SK-N-SH (cell line): ENCODE data around the gene CAPN7. TPM values are rescaled to one million over a fixed set of nuclear protein-coding genes. Genes with fewer than 3 reads are reported as not detected.

ENCODE experiments used
- CTCF ChIA-PET: fragments of 300-600, 350-600 bp; formaldehyde crosslinking; extraction: SDS; loops from one replicate; lab custom pipeline; 2021; lab: Yijun Ruan, JAX
- POLR2A ChIA-PET: fragments of 350-600 bp; sonication (Branson Sonifier 250); formaldehyde crosslinking; extraction: SDS; loops from one replicate; lab custom pipeline; 2020; ENCODE audit warnings: antibody characterized with exemption, inconsistent platforms; lab: Yijun Ruan, JAX
- DNase-seq: peaks from one replicate; pipeline ENCODE4 v3.0.0; 2012
- H2AFZ ChIP-seq: fragments of 200-600 bp; sonication (generic); 2 replicates; pipeline ENCODE4 v1.8.1; 2016; ENCODE audit warnings: antibody characterized with exemption, mild to moderate bottlenecking, low read depth
- H3F3A ChIP-seq: fragments of 200-600 bp; sonication (generic); replicated peaks from 2 replicates; pipeline ENCODE3; 2016; ENCODE audit warnings: antibody characterized with exemption, mild to moderate bottlenecking; ENCODE audit not compliant: insufficient read depth
- H3K27ac ChIP-seq, 2 experiments: fragments of 200-500 bp in 1 of 2; fragments of 200-600 bp in 1 of 2; sonication (Bioruptor generic) in 1 of 2; sonication (generic), shearing (Covaris generic) in 1 of 2; 2 replicates each; pipeline versions ENCODE4 v1.5.1 to v1.6.1; 2014 to 2016; ENCODE audit warnings: low read depth in 2 of 2, inconsistent platforms in 1 of 2, low read length in 1 of 2, mild to moderate bottlenecking in 1 of 2, mixed read lengths in 1 of 2
- H3K27me3 ChIP-seq: fragments of 200-600 bp; sonication (generic), shearing (Covaris generic); 2 replicates; pipeline ENCODE4 v1.6.1; 2016; ENCODE audit warnings: mixed run types; ENCODE audit not compliant: insufficient read depth
- H3K36me3 ChIP-seq, 2 experiments: fragments of 200-500 bp in 1 of 2; fragments of 200-600 bp in 1 of 2; sonication (Bioruptor generic) in 1 of 2; sonication (generic) in 1 of 2; replicated peaks in 1 of 2; 2 replicates each; pipeline versions ENCODE3 to v1.5.1; 2014 to 2016; ENCODE audit warnings: low read length in 1 of 2, mild to moderate bottlenecking in 1 of 2; ENCODE audit not compliant: insufficient read depth in 2 of 2, control insufficient read depth in 1 of 2
- H3K4me1 ChIP-seq, 2 experiments: fragments of 200-500 bp in 1 of 2; fragments of 200-600 bp in 1 of 2; sonication (Bioruptor generic) in 1 of 2; sonication (generic), shearing (Covaris generic) in 1 of 2; 2 replicates each; pipeline versions ENCODE4 v1.5.1 to v1.6.1; 2014 to 2016; ENCODE audit warnings: low read depth in 1 of 2, low read length in 1 of 2, mixed run types in 1 of 2; ENCODE audit not compliant: insufficient read depth in 2 of 2, control insufficient read depth in 1 of 2
- H3K4me2 ChIP-seq: fragments of 200-600 bp; sonication (generic), shearing (Covaris generic); 2 replicates; pipeline ENCODE4 v1.6.1; 2017; ENCODE audit warnings: mixed run types
- H3K4me3 ChIP-seq, 2 experiments: fragments of 200-500 bp in 1 of 2; fragments of 200-600 bp in 1 of 2; sonication (Bioruptor generic) in 1 of 2; sonication (generic), shearing (Covaris generic) in 1 of 2; 2 replicates each; pipeline versions ENCODE4 v1.5.1 to v1.8.1; 2014 to 2016; ENCODE audit warnings: low read depth in 2 of 2, inconsistent platforms in 1 of 2, low read length in 1 of 2, mild to moderate bottlenecking in 1 of 2, mixed read lengths in 1 of 2, moderate library complexity in 1 of 2
- H3K79me2 ChIP-seq: fragments of 200-600 bp; sonication (generic); 2 replicates; pipeline ENCODE4 v1.8.1; 2017; ENCODE audit warnings: mild to moderate bottlenecking; ENCODE audit not compliant: insufficient read depth
- H3K9ac ChIP-seq: fragments of 200-600 bp; sonication (generic); 2 replicates; pipeline ENCODE4 v1.6.1; 2017; ENCODE audit warnings: mixed run types
- H3K9me2 ChIP-seq: fragments of 200-600 bp; sonication (generic); 2 replicates; pipeline ENCODE4 v1.6.1; 2017; ENCODE audit warnings: mixed run types
- H3K9me3 ChIP-seq: fragments of 200-600 bp; sonication (generic); 2 replicates; pipeline ENCODE4 v1.6.1; 2017; ENCODE audit warnings: mixed run types, mild to moderate bottlenecking, moderate library complexity
- H4K20me1 ChIP-seq: fragments of 200-600 bp; sonication (generic); 2 replicates; pipeline ENCODE4 v1.6.1; 2017; ENCODE audit warnings: mild to moderate bottlenecking, mixed run types; ENCODE audit not compliant: insufficient read depth
- CTCF ChIP-seq: fragments of 200-600 bp; sonication (generic); IDR thresholded peaks from 2 replicates; pipeline ENCODE4 v1.6.1; 2017; ENCODE audit warnings: antibody characterized with exemption, mild to moderate bottlenecking, moderate library complexity
- ELF1 ChIP-seq: IDR thresholded peaks from 2 replicates; pipeline ENCODE4 v1.4.0; 2012
- EZH2phosphoT487 ChIP-seq: fragments of 200-600 bp; sonication (generic); IDR thresholded peaks from 2 replicates; pipeline ENCODE4 v1.6.1; 2017; ENCODE audit warnings: low read depth, mixed run types, mild to moderate bottlenecking, antibody characterized with exemption, moderate library complexity, borderline replicate concordance
- FOSL2 ChIP-seq: IDR thresholded peaks from 2 replicates; pipeline ENCODE4 v1.4.0; 2012; ENCODE audit warnings: low read depth, mild to moderate bottlenecking, moderate library complexity, borderline replicate concordance
- FOXJ3 ChIP-seq: sonication (generic); formaldehyde crosslinking; IDR thresholded peaks from 2 replicates; pipeline ENCODE4 v1.5.1; 2020; ENCODE audit warnings: mild to moderate bottlenecking, missing genetic modification reagents
- JUND ChIP-seq: IDR thresholded peaks from 2 replicates; pipeline ENCODE4 v1.4.0; 2012
- MAX ChIP-seq: IDR thresholded peaks from 2 replicates; pipeline ENCODE4 v1.4.0; 2012; ENCODE audit warnings: low read depth
- MXI1 ChIP-seq: IDR thresholded peaks from 2 replicates; pipeline ENCODE4 v1.6.1; 2012; ENCODE audit warnings: mild to moderate bottlenecking, low read depth, low read length, improper control_type of control experiment
- NFIC ChIP-seq: IDR thresholded peaks from 2 replicates; pipeline ENCODE4 v1.4.0; 2012; ENCODE audit warnings: borderline replicate concordance
- POLR2AphosphoS5 ChIP-seq: IDR thresholded peaks from 2 replicates; pipeline ENCODE4 v1.6.1; 2012; ENCODE audit warnings: low read depth, low read length
- RAD21 ChIP-seq: IDR thresholded peaks from 2 replicates; pipeline ENCODE4 v1.6.1; 2012; ENCODE audit warnings: mild to moderate bottlenecking, low read length
- RCOR1 ChIP-seq: fragments of 150-350 bp; IDR thresholded peaks from 2 replicates; pipeline ENCODE4 v1.6.1; 2017; ENCODE audit warnings: antibody characterized with exemption, low read length
- REST ChIP-seq: IDR thresholded peaks from 2 replicates; pipeline ENCODE4 v1.6.1; 2012; ENCODE audit warnings: mild to moderate bottlenecking, low read depth, low read length, moderate library complexity
- RFX5 ChIP-seq: IDR thresholded peaks from 2 replicates; pipeline ENCODE4 v1.6.1; 2012; ENCODE audit warnings: mild to moderate bottlenecking, improper control_type of control experiment, low read length
- RXRA ChIP-seq: IDR thresholded peaks from 2 replicates; pipeline ENCODE4 v1.4.0; 2012; ENCODE audit warnings: low read depth, mild to moderate bottlenecking, borderline replicate concordance
- TAF1 ChIP-seq: IDR thresholded peaks from 2 replicates; pipeline ENCODE4 v1.6.1; 2012; ENCODE audit warnings: low read depth, mild to moderate bottlenecking, low read length, moderate library complexity, borderline replicate concordance
- TCF12 ChIP-seq: IDR thresholded peaks from 2 replicates; pipeline ENCODE4 v1.4.0; 2012
- TEAD4 ChIP-seq: IDR thresholded peaks from 2 replicates; pipeline ENCODE4 v1.4.0; 2012; ENCODE audit warnings: mild to moderate bottlenecking, borderline replicate concordance; ENCODE audit not compliant: insufficient read depth
- USF1 ChIP-seq: IDR thresholded peaks from 2 replicates; pipeline ENCODE4 v1.4.0; 2012; ENCODE audit warnings: low read depth, borderline replicate concordance
- YY1 ChIP-seq: IDR thresholded peaks from 2 replicates; pipeline ENCODE4 v1.4.0; 2012; ENCODE audit warnings: low read depth, mild to moderate bottlenecking
- WGBS: methylation state at CpG from one replicate; pipeline ENCODE4 v1.1.6; 2017; ENCODE audit warnings: low lambda C conversion rate; 5-methylcytosine and 5-hydroxymethylcytosine counted together
- polyA plus RNA-seq, 3 experiments: library from polyadenylated mRNA; depleted of rRNA; stranded (reverse); fragments of >200 nt; gene quantifications; 2 replicates each; pipeline ENCODE4 v1.2.3, GENCODE V29; 2012

Gene CAPN7
- polyA plus RNA-seq, 1 of the 3 experiments (the other 2 are of a cell fraction): 7.3 TPM

- H3K4me1 ChIP-seq: no peaks in the 10 kb centered on the region
- H3K4me2 ChIP-seq: no peak overlapping the region
- H3F3A ChIP-seq: peaks cover 9% of the 10 kb centered on the region
- H3K27me3 ChIP-seq: no peaks in the 10 kb centered on the region
- H3K9me2 ChIP-seq: no peaks in the 10 kb centered on the region
- H3K4me3 ChIP-seq: no peak overlapping the region
- H3K9me3 ChIP-seq: no peaks in the 10 kb centered on the region
- H3K36me3 ChIP-seq: peaks cover 64 to 86% of the 10 kb centered on the region in 2 experiments
- TF ChIP-seq FOXJ3 (CRISPR knock-in tag) (no peak), ELF1 (no peak), MAX (no peak), MXI1 (no peak), YY1 (no peak), FOSL2 (no peak), TEAD4 (no peak)
- no peak overlapping the region for H2AFZ ChIP-seq
- POLR2A ChIA-PET: no interaction called here
- H3K79me2 ChIP-seq: peaks cover 17% of the 10 kb centered on the region
- no peaks in the 10 kb centered on the region for H4K20me1 ChIP-seq
- no peak for DNase-seq
- no peak overlapping the region for H3K27ac ChIP-seq
- 0 out of 2 replicates have a peak overlapping the region, but pooled peaks have one; percentile 10 for H3K9ac ChIP-seq
- CTCF ChIA-PET: interaction anchor here (0.7 to 3.7 kb wide), 2 partner anchors 15 to 111 kb away, joined by 3 to 19 read pairs; no protein-coding TSS in a partner anchor
Measured at GRCh38 chr3:15218689-15219088, 12.6 kb downstream of the CAPN7 start.

GRCh38 chr3:15220056-15220455 lies 14.0 kb downstream of the CAPN7 start:
- Histone ChIP-seq H3K4me3 (no peak overlapping the region), H3F3A (peaks cover 9% of the 10 kb centered on the region), H4K20me1 (no peaks in the 10 kb centered on the region), H3K27ac (no peak overlapping the region), H3K4me2 (no peak overlapping the region), H3K27me3 (no peaks in the 10 kb centered on the region), H3K4me1 (no peaks in the 10 kb centered on the region), H3K9me3 (no peaks in the 10 kb centered on the region), H2AFZ (no peak overlapping the region), H3K9me2 (no peaks in the 10 kb centered on the region), H3K79me2 (peaks cover 13% of the 10 kb centered on the region; the same call in 1 of the 2 replicates), H3K36me3 (peaks cover 70 to 86% of the 10 kb centered on the region in 2 experiments), H3K9ac (no peak overlapping the region)
- DNase-seq: no peak
- CTCF ChIA-PET: interaction anchor here (1.0 to 3.7 kb wide), 2 partner anchors 11 to 17 kb away, joined by 3 to 19 read pairs; no protein-coding TSS in a partner anchor
- 95% methylated on average over 8 of the region's 8 CpGs for WGBS
- TF ChIP-seq TCF12: no peak
- no peak for TF ChIP-seq MAX
- no peak for TF ChIP-seq RFX5
- TF ChIP-seq JUND: no peak
- no peak for TF ChIP-seq USF1
- no peak for TF ChIP-seq YY1
- TF ChIP-seq RCOR1: no peak
- no peak for TF ChIP-seq FOSL2
- TF ChIP-seq RAD21: no peak
- no peak for TF ChIP-seq TAF1
- TF ChIP-seq POLR2AphosphoS5: no peak
- no peak for TF ChIP-seq NFIC
- TF ChIP-seq REST: no peak
- TF ChIP-seq CTCF: no peak
- TF ChIP-seq RXRA: no peak
- no peak for TF ChIP-seq EZH2phosphoT487
- POLR2A ChIA-PET: no interaction called here
